OCI-LY7 (cell line): ENCODE measurements around the gene SOST. TPM values are rescaled to one million over a fixed set of nuclear protein-coding genes. Genes with fewer than 3 reads are reported as not detected.

Source experiments
- BruUV-seq: library from RNA; stranded (reverse); fragments of 400-500 nt; replicated peaks from 2 replicates; lab custom pipeline; 2021; lab: Mats Ljungman, UMichigan
- CTCF ChIA-PET: fragments of 300-600 bp; sonication (Branson Sonifier 250); formaldehyde crosslinking; loops from one replicate; lab custom pipeline; 2022; ENCODE audit warnings: antibody characterized with exemption; ENCODE audit not compliant: unreplicated experiment; lab: Charles Lee
- POLR2A ChIA-PET: fragments of 300-600 bp; sonication (Branson Sonifier 250); formaldehyde crosslinking; loops from one replicate; lab custom pipeline; 2022; ENCODE audit warnings: antibody characterized with exemption; lab: Charles Lee
- DNase-seq: peaks from one replicate; pipeline ENCODE4 v3.0.0-alpha.2; 2015; ENCODE audit warnings: low spot score
- H2AFZ ChIP-seq: fragments of 200-600 bp; sonication (generic), shearing (Covaris generic); 2 replicates; pipeline ENCODE4 v1.6.1; 2014; ENCODE audit warnings: mild to moderate bottlenecking, antibody characterized with exemption, low read length, moderate library complexity
- H3K27ac ChIP-seq: fragments of 200-600 bp; sonication (generic); 2 replicates; pipeline ENCODE4 v1.5.1; 2014; ENCODE audit warnings: mixed run types, low read depth, mild to moderate bottlenecking, moderate library complexity, low read length, inconsistent platforms; ENCODE audit not compliant: poor library complexity, severe bottlenecking
- H3K36me3 ChIP-seq: fragments of 200-600 bp; sonication (generic); 2 replicates; pipeline ENCODE4 v1.6.1; 2014; ENCODE audit warnings: mild to moderate bottlenecking, antibody characterized with exemption, low read length, moderate library complexity, mixed read lengths; ENCODE audit not compliant: insufficient read depth
- H3K4me1 ChIP-seq: fragments of 200-600 bp; sonication (generic); 2 replicates; pipeline ENCODE4 v1.5.1; 2014; ENCODE audit warnings: mild to moderate bottlenecking, low read length; ENCODE audit not compliant: insufficient read depth, poor library complexity, severe bottlenecking
- H3K4me2 ChIP-seq: fragments of 200-600 bp; sonication (generic); 2 replicates; pipeline ENCODE4 v1.6.1; 2014; ENCODE audit warnings: mild to moderate bottlenecking, low read length
- H3K4me3 ChIP-seq: fragments of 200-600 bp; sonication (generic); 2 replicates; pipeline ENCODE4 v1.5.1; 2014; ENCODE audit warnings: mild to moderate bottlenecking, low read depth, low read length; ENCODE audit not compliant: poor library complexity, severe bottlenecking
- H3K79me2 ChIP-seq: fragments of 200-600 bp; sonication (generic); 2 replicates; pipeline ENCODE4 v1.6.1; 2016; ENCODE audit warnings: low read depth, mild to moderate bottlenecking, low read length, moderate library complexity, mixed read lengths; ENCODE audit not compliant: insufficient read depth
- H3K9me2 ChIP-seq: fragments of 200-600 bp; sonication (generic); 2 replicates; pipeline ENCODE4 v1.6.1; 2016; ENCODE audit warnings: mild to moderate bottlenecking, low read length, mixed read lengths; ENCODE audit not compliant: insufficient read depth
- H3K9me3 ChIP-seq: fragments of 200-600 bp; sonication (generic); 2 replicates; pipeline ENCODE4 v1.6.1; 2014; ENCODE audit warnings: mild to moderate bottlenecking, mixed run types, low read length, mixed read lengths
- H4K20me1 ChIP-seq: fragments of 200-600 bp; sonication (generic); 2 replicates; pipeline ENCODE4 v1.6.1; 2014; ENCODE audit warnings: mild to moderate bottlenecking, antibody characterized with exemption, low read length, moderate library complexity, mixed read lengths; ENCODE audit not compliant: insufficient read depth
- EZH2phosphoT487 ChIP-seq: fragments of 200-600 bp; sonication (generic); IDR thresholded peaks from 2 replicates; pipeline ENCODE4 v1.6.1; 2018; ENCODE audit warnings: low read depth, borderline replicate concordance, mild to moderate bottlenecking, mixed run types, antibody characterized with exemption, low read length, moderate library complexity, mixed read lengths
- intact Hi-C: fragments of 100-400 bp; cut with micrococcal nuclease; formaldehyde crosslinking; loops from one replicate; pipeline ENCODE4 v1.10.0; 2022; ENCODE audit not compliant: unreplicated experiment
- total RNA-seq, 2 experiments: library from RNA; depleted of rRNA in 1 of 2; stranded (reverse); fragments of >200 nt in 1 of 2; shearing (Covaris generic) in 1 of 2; gene quantifications; 2 replicates each; pipeline ENCODE4 v1.2.3, GENCODE V29; 2014 to 2022
- TF ChIP-seq, protein P1 (sequence below): fragments of 200-600 bp; sonication (generic); conservative IDR thresholded peaks from 2 replicates; pipeline ENCODE4 v1.5.1; 2014; ENCODE audit warnings: mild to moderate bottlenecking, antibody characterized with exemption, low read length, moderate library complexity, mixed read lengths

SOST gene
- total RNA-seq, 2 experiments from 2014 or later: not detected

DNA sequence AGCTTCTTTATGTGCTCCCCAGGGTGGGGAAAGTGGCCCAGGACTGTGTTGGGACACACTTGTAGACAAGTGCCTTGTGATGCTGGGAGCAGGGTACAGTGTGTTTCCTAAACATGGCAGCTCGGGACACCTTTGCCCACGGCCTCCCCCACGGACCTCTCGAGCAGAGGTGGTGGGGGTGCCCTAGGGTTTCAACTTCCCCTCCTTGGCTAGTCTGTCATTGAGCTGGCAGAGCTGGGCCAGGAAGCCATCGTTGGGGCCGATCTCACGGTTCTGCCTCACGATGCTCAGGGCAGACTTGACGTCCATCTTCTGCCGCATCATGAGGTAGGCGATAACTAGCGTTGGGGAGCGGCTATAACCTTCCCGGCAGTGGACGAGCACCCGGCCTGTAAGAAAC lies 10.8 kb upstream of the SOST start:
- Histone ChIP-seq H3K4me3 (no peak overlapping the region), H3K9me2 (no peaks in the 10 kb centered on the region), H4K20me1 (no peaks in the 10 kb centered on the region), H3K79me2 (no peaks in the 10 kb centered on the region), H3K9me3 (no peaks in the 10 kb centered on the region), H3K4me1 (peaks cover 13% of the 10 kb centered on the region), H3K4me2 (no peak overlapping the region), H2AFZ (no peak overlapping the region), H3K36me3 (no peaks in the 10 kb centered on the region), H3K27ac (no peak overlapping the region)
- no peak for DNase-seq
- intact Hi-C loops: no loop called here
- CTCF ChIA-PET: no interaction called here
- BruUV-seq: no TSS peak
- TF ChIP-seq EZH2phosphoT487: no peak
- TF ChIP-seq, protein P1, sequence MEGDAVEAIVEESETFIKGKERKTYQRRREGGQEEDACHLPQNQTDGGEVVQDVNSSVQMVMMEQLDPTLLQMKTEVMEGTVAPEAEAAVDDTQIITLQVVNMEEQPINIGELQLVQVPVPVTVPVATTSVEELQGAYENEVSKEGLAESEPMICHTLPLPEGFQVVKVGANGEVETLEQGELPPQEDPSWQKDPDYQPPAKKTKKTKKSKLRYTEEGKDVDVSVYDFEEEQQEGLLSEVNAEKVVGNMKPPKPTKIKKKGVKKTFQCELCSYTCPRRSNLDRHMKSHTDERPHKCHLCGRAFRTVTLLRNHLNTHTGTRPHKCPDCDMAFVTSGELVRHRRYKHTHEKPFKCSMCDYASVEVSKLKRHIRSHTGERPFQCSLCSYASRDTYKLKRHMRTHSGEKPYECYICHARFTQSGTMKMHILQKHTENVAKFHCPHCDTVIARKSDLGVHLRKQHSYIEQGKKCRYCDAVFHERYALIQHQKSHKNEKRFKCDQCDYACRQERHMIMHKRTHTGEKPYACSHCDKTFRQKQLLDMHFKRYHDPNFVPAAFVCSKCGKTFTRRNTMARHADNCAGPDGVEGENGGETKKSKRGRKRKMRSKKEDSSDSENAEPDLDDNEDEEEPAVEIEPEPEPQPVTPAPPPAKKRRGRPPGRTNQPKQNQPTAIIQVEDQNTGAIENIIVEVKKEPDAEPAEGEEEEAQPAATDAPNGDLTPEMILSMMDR: no peak
- POLR2A ChIA-PET: no interaction called here

DNA sequence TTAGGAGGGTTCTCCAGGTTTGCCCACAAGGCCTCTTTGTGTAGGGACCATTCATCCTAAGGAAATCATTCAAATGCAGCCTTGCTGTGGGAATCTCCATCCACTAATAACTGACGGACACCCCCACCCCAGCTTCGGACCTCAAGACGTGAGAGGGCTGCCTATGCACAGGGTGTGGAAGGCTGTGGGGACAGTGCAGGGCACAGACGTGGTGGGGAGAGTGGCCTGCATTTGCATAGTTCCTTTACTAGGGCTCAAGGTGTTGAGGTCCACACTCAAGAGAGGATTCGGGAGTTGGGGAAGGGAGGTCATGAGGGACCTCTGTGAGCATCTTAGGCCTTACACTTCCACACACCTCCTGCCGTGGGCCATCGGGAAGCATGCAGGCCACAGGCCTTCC lies 10.4 kb upstream of the SOST start:
- CTCF ChIA-PET: no interaction called here
- POLR2A ChIA-PET: no interaction called here
- Histone ChIP-seq H2AFZ (no peak overlapping the region), H4K20me1 (no peaks in the 10 kb centered on the region), H3K4me1 (peaks cover 13% of the 10 kb centered on the region), H3K27ac (no peak overlapping the region), H3K79me2 (no peaks in the 10 kb centered on the region), H3K4me3 (no peak overlapping the region), H3K9me2 (no peaks in the 10 kb centered on the region), H3K9me3 (no peaks in the 10 kb centered on the region), H3K4me2 (peak overlapping the region; percentile 31; the same call in 1 of the 2 replicates), H3K36me3 (no peaks in the 10 kb centered on the region)
- no peak for TF ChIP-seq EZH2phosphoT487
- TF ChIP-seq, protein P1: no peak
- no TSS peak for BruUV-seq
- intact Hi-C loops: no loop called here
- DNase-seq: no peak

DNA sequence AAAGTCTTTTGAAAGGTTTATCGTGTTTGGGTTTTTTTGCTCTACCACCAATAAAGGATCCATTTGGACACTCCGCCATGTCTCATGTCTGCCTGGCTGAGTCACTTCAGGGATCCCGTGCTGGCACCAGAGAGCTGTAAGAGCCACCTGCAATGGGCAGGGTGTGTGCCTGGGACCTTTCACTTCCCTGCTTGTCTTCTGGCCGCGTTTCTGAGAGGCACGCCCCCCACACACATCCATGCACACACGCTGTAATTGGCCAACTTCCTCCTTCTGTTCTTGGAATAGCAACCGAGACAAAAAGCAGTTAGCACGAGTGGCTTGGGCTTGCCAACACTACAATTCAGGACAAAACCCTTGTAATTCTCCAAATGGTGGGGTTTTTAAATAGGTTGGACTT lies 9.8 kb upstream of the SOST start:
- no peaks in the 10 kb centered on the region for H3K36me3 ChIP-seq
- BruUV-seq: no TSS peak
- H3K4me2 ChIP-seq: peak overlapping the region; percentile 31
- CTCF ChIA-PET: no interaction called here
- H2AFZ ChIP-seq: no peak overlapping the region
- no peaks in the 10 kb centered on the region for H3K9me2 ChIP-seq
- no peak for TF ChIP-seq EZH2phosphoT487
- TF ChIP-seq, protein P1: no peak
- intact Hi-C loops: no loop called here
- H4K20me1 ChIP-seq: no peaks in the 10 kb centered on the region
- peak; percentile 58 for DNase-seq
- POLR2A ChIA-PET: no interaction called here
- H3K79me2 ChIP-seq: no peaks in the 10 kb centered on the region
- peaks cover 13% of the 10 kb centered on the region for H3K4me1 ChIP-seq
- no peaks in the 10 kb centered on the region for H3K9me3 ChIP-seq
- no peak overlapping the region for H3K27ac ChIP-seq
- no peak overlapping the region for H3K4me3 ChIP-seq
